COR-L47 (cell line): ENCODE data around the gene GREM2.

ENCODE experiments used
- DNase-seq: peaks from one replicate; lab custom pipeline; 2025; lab: John Stamatoyannopoulos, UW

The GREM2 gene

GRCh38 chr1:240499012-240499411 lies 112.9 kb downstream of the GREM2 start:
- no peak for DNase-seq

GRCh38 chr1:240498335-240498734 lies 113.6 kb downstream of the GREM2 start:
- DNase-seq: no peak

- no peak for DNase-seq
Measured at GRCh38 chr1:240497908-240498307, 114.0 kb downstream of the GREM2 start.

GRCh38 chr1:240496941-240497340 lies 115.0 kb downstream of the GREM2 start:
- no peak for DNase-seq

GRCh38 chr1:240496356-240496755 lies 115.6 kb downstream of the GREM2 start:
- no peak for DNase-seq

GRCh38 chr1:240495601-240496000 lies 116.4 kb downstream of the GREM2 start:
- DNase-seq: no peak

- peak; percentile 32 for DNase-seq
Measured at GRCh38 chr1:240492832-240493440, 119.0 kb downstream of the GREM2 start.

- DNase-seq: no peak
Measured at GRCh38 chr1:240491796-240492195, 120.2 kb downstream of the GREM2 start.

- DNase-seq: no peak
Measured at GRCh38 chr1:240491156-240491555, 120.8 kb downstream of the GREM2 start.

- DNase-seq: no peak
Measured at GRCh38 chr1:240487493-240487892, 124.5 kb downstream of the GREM2 start.

GRCh38 chr1:240486611-240487010 lies 125.3 kb downstream of the GREM2 start:
- no peak for DNase-seq

- DNase-seq: no peak
Measured at GRCh38 chr1:240484804-240485443, 127.0 kb downstream of the GREM2 start.

- no peak for DNase-seq
Measured at GRCh38 chr1:240478536-240478935, 133.4 kb downstream of the GREM2 start.

GRCh38 chr1:240475832-240476231 lies 136.1 kb downstream of the GREM2 start:
- DNase-seq: no peak

GRCh38 chr1:240474133-240474614 lies 137.8 kb downstream of the GREM2 start:
- DNase-seq: no peak

- no peak for DNase-seq
Measured at GRCh38 chr1:240468656-240469055, 143.3 kb downstream of the GREM2 start.

GRCh38 chr1:240467895-240468294 lies 144.1 kb downstream of the GREM2 start:
- DNase-seq: no peak

GRCh38 chr1:240466509-240466908 lies 145.4 kb downstream of the GREM2 start:
- no peak for DNase-seq

GRCh38 chr1:240465531-240465940 lies 146.4 kb downstream of the GREM2 start:
- no peak for DNase-seq

- no peak for DNase-seq
Measured at GRCh38 chr1:240464099-240464498, 147.9 kb downstream of the GREM2 start.

- no peak for DNase-seq
Measured at GRCh38 chr1:240462766-240463395, 149.1 kb downstream of the GREM2 start.

GRCh38 chr1:240462277-240462676 lies 149.7 kb downstream of the GREM2 start:
- DNase-seq: no peak

GRCh38 chr1:240457203-240457602 lies 154.8 kb downstream of the GREM2 start:
- DNase-seq: no peak
